ENCODE measurements around the gene MYH15. TPM values are rescaled to one million over a fixed set of nuclear protein-coding genes. Genes with fewer than 3 reads are reported as not detected.

Gene MYH15
- polyA plus RNA-seq, 3 donors, result not detected

- TF ChIP-seq CTCF (IDR thresholded peaks at IDR 0.05), result no peak
- H3K4me1 Mint-ChIP-seq, result peaks cover 16% of the 10 kb centered on the region
- no peak overlapping the region for H2AFZ ChIP-seq (ENCODE audit: insufficient read depth, low read depth, low read length, poor library complexity, severe bottlenecking)
Observed at GRCh38 chr3:108527109-108527508, 16.7 kb upstream of the MYH15 start.

GRCh38 chr3:108525971-108526370, 15.6 kb upstream of the MYH15 start:
- no CpG with 5 or more reads among the region's 2 CpGs for WGBS (ENCODE audit: insufficient coverage)

More at GRCh38 chr3:108527109-108527508, 16.7 kb upstream of the MYH15 start:
- intact Hi-C loops (cut with micrococcal nuclease), result no loop called here
- Histone ChIP-seq H3K4me1 (ENCODE audit: control insufficient read depth in 1 of 2, insufficient read depth in 2 of 2, low read length in 2 of 2) (peaks cover 15 to 18% of the 10 kb centered on the region in 2 donors), H4K20me1 (ENCODE audit: insufficient read depth, low read length) (no peaks in the 10 kb centered on the region), H3K4me2 (replicated peaks; ENCODE audit: extremely low read depth, low read length, poor library complexity, severe bottlenecking) (no peak overlapping the region), H3K27me3 (ENCODE audit: control insufficient read depth in 2 of 2, insufficient read depth in 2 of 2, low read length in 2 of 2) (no peaks in the 10 kb centered on the region), H3K27ac (ENCODE audit: low read depth in 1 of 2, low read length in 2 of 2) (no peak overlapping the region), H3K9me3 (replicated peaks in 1 of 2; ENCODE audit: control insufficient read depth in 1 of 2, insufficient read depth in 1 of 2, low read length in 2 of 2) (no peaks in the 10 kb centered on the region), H3K36me3 (replicated peaks in 1 of 2; ENCODE audit: control insufficient read depth in 1 of 2, insufficient read depth in 2 of 2, low read length in 2 of 2) (no peaks in the 10 kb centered on the region), H3K4me3 (replicated peaks in 1 of 3; ENCODE audit: low read depth in 2 of 3, low read length in 3 of 3) (no peak overlapping the region), H3K9ac (ENCODE audit: insufficient read depth, low read length, poor library complexity, severe bottlenecking) (no peak overlapping the region), H3K79me2 (ENCODE audit: insufficient read depth, low read length) (no peaks in the 10 kb centered on the region)
- no peak for DNase-seq
- H3K36me3 Mint-ChIP-seq, result no peaks in the 10 kb centered on the region
- H3K4me3 Mint-ChIP-seq, result no peak overlapping the region
- no peaks in the 10 kb centered on the region for H3K27me3 Mint-ChIP-seq (ENCODE audit: low read depth in 3 of 3)
- peaks cover 0 to 2% (median 0%) of the 10 kb centered on the region in 7 donors for H3K9me3 Mint-ChIP-seq
- peak overlapping the region in 2 of 7 donors; percentile 36 to 40 for H3K27ac Mint-ChIP-seq

More at GRCh38 chr3:108525971-108526370, 15.6 kb upstream of the MYH15 start:
- H3K27me3 Mint-ChIP-seq (ENCODE audit: low read depth in 3 of 3), result peaks cover 0 to 2% (median 0%) of the 10 kb centered on the region in 3 donors
- H4K20me1 ChIP-seq (ENCODE audit: insufficient read depth, low read length), result no peaks in the 10 kb centered on the region
- no peaks in the 10 kb centered on the region for H3K36me3 ChIP-seq (replicated peaks in 1 of 2; ENCODE audit: control insufficient read depth in 1 of 2, insufficient read depth in 2 of 2, low read length in 2 of 2)
- H3K27me3 ChIP-seq (ENCODE audit: control insufficient read depth in 2 of 2, insufficient read depth in 2 of 2, low read length in 2 of 2), result no peaks in the 10 kb centered on the region
- H3K9ac ChIP-seq (ENCODE audit: insufficient read depth, low read length, poor library complexity, severe bottlenecking), result no peak overlapping the region
- no peak overlapping the region for H3K4me2 ChIP-seq (replicated peaks; ENCODE audit: extremely low read depth, low read length, poor library complexity, severe bottlenecking)
- no peak overlapping the region for H3K4me3 Mint-ChIP-seq
- peaks cover 15 to 18% of the 10 kb centered on the region in 2 donors for H3K4me1 ChIP-seq (ENCODE audit: control insufficient read depth in 1 of 2, insufficient read depth in 2 of 2, low read length in 2 of 2)
- no peaks in the 10 kb centered on the region for H3K79me2 ChIP-seq (ENCODE audit: insufficient read depth, low read length)
- H3K9me3 Mint-ChIP-seq, result no peaks in the 10 kb centered on the region
- no peaks in the 10 kb centered on the region for H3K36me3 Mint-ChIP-seq
- H3K27ac ChIP-seq (ENCODE audit: low read depth in 1 of 2, low read length in 2 of 2), result no peak overlapping the region
- no peak for TF ChIP-seq CTCF (IDR thresholded peaks at IDR 0.05)
- no peak overlapping the region for H3K4me3 ChIP-seq (replicated peaks in 1 of 3; ENCODE audit: low read depth in 2 of 3, low read length in 3 of 3)
- peaks cover 16% of the 10 kb centered on the region for H3K4me1 Mint-ChIP-seq
- intact Hi-C loops (cut with micrococcal nuclease), result no loop called here
- DNase-seq, result no peak
- no peaks in the 10 kb centered on the region for H3K9me3 ChIP-seq (replicated peaks in 1 of 2; ENCODE audit: control insufficient read depth in 1 of 2, insufficient read depth in 1 of 2, low read length in 2 of 2)
- no peak overlapping the region for H2AFZ ChIP-seq (ENCODE audit: insufficient read depth, low read depth, low read length, poor library complexity, severe bottlenecking)
- H3K27ac Mint-ChIP-seq, result no peak overlapping the region

Data from CD14-positive monocyte (primary cell).